OCI-LY1 (cell line): ENCODE results near the gene ADPGK.

Experiments
- CTCF ChIP-seq: fragments of 200-600 bp; sonication (generic), shearing (Covaris generic); IDR thresholded peaks from 2 replicates; pipeline ENCODE4 v1.5.1; 2017; ENCODE audit warnings: mild to moderate bottlenecking, antibody characterized with exemption, low read length, moderate library complexity, mixed read lengths
- EZH2 ChIP-seq: fragments of 200-600 bp; sonication (generic), shearing (Covaris generic); IDR thresholded peaks from 2 replicates; pipeline ENCODE4 v1.8.0; 2017; ENCODE audit warnings: borderline replicate concordance, mixed run types, mild to moderate bottlenecking, antibody characterized with exemption, low read length, moderate library complexity, mixed read lengths

- TF ChIP-seq EZH2 (no peak), CTCF (no peak)
These were observed 3.3 kb upstream of the ADPGK start for GRCh38 chr15:72786676-72787345.
